ENCODE results near the gene COPS3. TPM values are rescaled to one million over a fixed set of nuclear protein-coding genes. Genes with fewer than 3 reads are reported as not detected.

Gene COPS3
- 118 and 122 TPM in 2 replicates for total RNA-seq

GRCh38 chr17:17280613-17281549 is at the start of gene COPS3:
Gene COPS3 (minus strand): TSS chr17:17281246. CDS start chr17:17281186, 60 bp downstream.

DNA sequence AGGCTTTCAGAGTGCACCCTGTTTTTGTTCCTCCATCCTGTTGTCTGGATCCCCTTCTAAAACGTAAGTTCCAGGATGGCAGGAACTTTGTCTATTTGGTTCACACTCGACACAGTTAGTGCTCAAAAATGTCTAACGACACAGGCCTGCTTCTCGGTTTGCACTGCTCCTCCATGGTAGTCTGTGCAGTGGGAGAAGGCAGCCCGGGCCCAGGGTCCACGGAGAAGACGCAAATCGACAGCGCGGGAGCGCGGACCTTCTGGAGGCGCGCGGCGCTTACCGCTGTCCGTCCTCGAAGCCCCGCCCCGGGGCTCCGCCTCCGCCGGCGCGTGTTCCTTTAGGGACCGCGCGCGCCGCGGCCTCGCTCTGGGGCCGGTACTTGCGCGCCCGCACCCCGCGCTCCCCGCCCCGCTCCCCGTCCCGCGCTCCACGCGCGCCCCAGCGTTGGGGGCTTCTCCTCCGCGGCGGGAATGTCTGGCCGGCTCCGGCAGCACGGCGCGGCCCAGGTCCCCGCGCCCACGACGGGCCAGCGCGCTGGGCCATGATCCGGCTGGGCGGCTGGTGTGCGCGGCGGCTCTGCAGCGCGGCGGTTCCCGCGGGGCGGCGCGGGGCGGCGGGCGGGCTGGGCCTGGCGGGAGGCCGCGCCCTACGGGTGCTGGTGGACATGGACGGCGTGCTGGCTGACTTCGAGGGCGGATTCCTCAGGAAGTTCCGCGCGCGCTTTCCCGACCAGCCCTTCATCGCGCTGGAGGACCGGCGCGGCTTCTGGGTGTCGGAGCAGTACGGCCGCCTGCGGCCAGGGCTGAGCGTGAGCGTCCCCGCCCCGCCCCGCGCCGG is 22.2 kb upstream of the COPS3 start, which contains the start of gene NT5M:
Gene NT5M (plus strand): TSS at position 364 of the 837 bp plus-strand sequence. CDS start 178 bp downstream, at position 542.

GRCh38 chr17:17237026-17237799 is 43.8 kb downstream of the COPS3 start, which contains the start of gene FLCN:
Gene FLCN (minus strand): TSS chr17:17237168. CDS start chr17:17228137, 9,031 bp downstream.

DNA sequence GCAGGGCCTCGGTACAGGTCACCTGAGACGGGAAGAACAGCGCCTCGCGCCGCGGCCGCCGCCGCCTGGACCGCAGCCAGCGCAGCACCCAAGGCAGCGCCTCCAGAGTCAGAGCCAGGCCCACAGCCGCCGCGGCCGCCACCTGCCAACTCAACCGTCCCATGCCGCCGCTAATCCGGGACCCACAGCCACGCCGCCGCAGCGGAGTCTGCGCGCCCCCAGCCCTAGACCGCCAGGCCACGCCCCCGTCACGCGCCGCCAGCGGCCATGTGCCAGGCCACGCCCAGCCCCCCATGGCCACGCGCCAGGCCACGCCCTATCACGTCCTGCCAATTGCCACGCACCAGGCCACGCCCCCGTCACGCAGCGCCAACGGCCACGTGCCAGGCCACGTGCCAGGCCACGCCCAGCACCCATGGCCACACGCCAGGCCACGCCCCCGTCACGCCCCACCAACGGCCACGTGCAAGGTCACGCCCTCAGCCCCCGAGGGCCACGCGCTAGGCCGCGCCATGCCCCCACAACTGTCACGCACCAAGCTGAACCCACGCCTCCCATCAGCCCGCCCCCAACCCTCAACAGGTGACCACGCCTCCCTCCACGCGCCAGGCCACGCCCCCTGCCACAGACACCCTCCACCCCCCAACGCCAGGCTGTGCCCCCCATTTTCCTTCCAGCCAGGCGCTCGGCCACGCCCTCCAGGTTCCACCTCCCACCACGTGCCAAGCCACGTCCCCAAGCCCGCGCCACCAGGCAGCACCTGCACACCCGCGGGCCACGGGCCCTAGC is 74.7 kb downstream of the COPS3 start, which contains the start of gene PLD6:
Gene PLD6 (minus strand): TSS at position 210 of the 789 bp plus-strand sequence. CDS start 47 bp downstream, at position 163.

Other genes with a start within 250 kb of the COPS3 start
- 110 and 120 TPM in 2 replicates for gene MPRIP, start 238.8 kb downstream of the COPS3 start, total RNA-seq
- 0.84 and 1.6 TPM in 2 replicates for gene PLD6, start 74.9 kb downstream of the COPS3 start, total RNA-seq
- gene FLCN, start 44.1 kb downstream of the COPS3 start, total RNA-seq = 13.3 and 14.0 TPM in 2 replicates
- gene NT5M, start 22.1 kb upstream of the COPS3 start, total RNA-seq = 1.2 and 2.5 TPM in 2 replicates
- gene MED9, start 195.8 kb upstream of the COPS3 start, total RNA-seq = 9.5 and 14.8 TPM in 2 replicates
- 0.30 and 0.84 TPM in 2 replicates for gene RASD1, start 215.1 kb upstream of the COPS3 start, total RNA-seq

Data from bronchus fibroblast of lung (primary cell).